Endothelial cell of umbilical vein (primary cell): ENCODE results near the gene STEAP4. TPM values are rescaled to one million over a fixed set of nuclear protein-coding genes. Genes with fewer than 3 reads are reported as not detected.

Source experiments
- BruUV-seq: library from RNA; stranded (reverse); fragments of 400-500 nt; replicated peaks from 2 replicates; lab custom pipeline; 2021; lab: Mats Ljungman, UMichigan
- CTCF ChIA-PET: fragments of 300-600, 350-600 bp; sonication (Branson Sonifier 250); formaldehyde crosslinking; loops from one replicate; lab custom pipeline; 2021; ENCODE audit warnings: antibody characterized with exemption, inconsistent platforms; lab: Charles Lee
- POLR2A ChIA-PET: fragments of 300-600, 350-600 bp; sonication (Branson Sonifier 250); formaldehyde crosslinking; loops from one replicate; lab custom pipeline; 2021; ENCODE audit warnings: antibody characterized with exemption, inconsistent platforms; lab: Charles Lee
- DNase-seq: peaks from one replicate; pipeline ENCODE4 v3.0.0-alpha.2; 2011; ENCODE audit warnings: low read depth, low spot score
- FAIRE-seq: peaks from 2 replicates; lab custom pipeline; 2011; peaks lifted over from hg19 to GRCh38; lab: Jason Lieb, UNC
- H2AFZ ChIP-seq: 2 replicates; pipeline ENCODE4 v1.6.0; 2012; ENCODE audit warnings: low read depth, low read length, control low read depth, inconsistent platforms
- H3K27ac ChIP-seq: 2 replicates; pipeline ENCODE4 v1.5.1; 2011; ENCODE audit warnings: low read depth, mild to moderate bottlenecking, control low read depth, low read length, moderate library complexity; ENCODE audit not compliant: insufficient read depth
- H3K27me3 ChIP-seq, 2 experiments: 2 replicates each; pipeline versions ENCODE4 v1.6.0 to v1.6.1; 2011; ENCODE audit warnings: low read length in 2 of 2, mixed read lengths in 1 of 2; ENCODE audit not compliant: control insufficient read depth in 2 of 2, insufficient read depth in 2 of 2
- H3K36me3 ChIP-seq, 2 experiments: 2 replicates in 1 of 2; 3 replicates in 1 of 2; pipeline ENCODE4 v1.5.1; 2011; ENCODE audit warnings: low read length in 2 of 2, mild to moderate bottlenecking in 1 of 2, moderate library complexity in 1 of 2; ENCODE audit not compliant: control insufficient read depth in 2 of 2, insufficient read depth in 2 of 2; ENCODE audit errors: extremely low read depth in 1 of 2
- H3K4me1 ChIP-seq: 3 replicates; pipeline ENCODE4 v1.5.1; 2011; ENCODE audit warnings: mild to moderate bottlenecking, low read length; ENCODE audit not compliant: control insufficient read depth, insufficient read depth; ENCODE audit errors: extremely low read depth
- H3K4me2 ChIP-seq: 2 replicates; pipeline ENCODE4 v1.6.1; 2011; ENCODE audit warnings: low read length, control low read depth, mixed read lengths; ENCODE audit not compliant: insufficient read depth
- H3K4me3 ChIP-seq, 3 experiments: fragments of 200-600 bp in 1 of 3; sonication (generic), shearing (Covaris generic) in 1 of 3; replicated peaks in 1 of 3; 2 replicates each; pipeline ENCODE4 v1.5.1; 2011 to 2016; ENCODE audit warnings: control low read depth in 3 of 3, low read length in 3 of 3, mild to moderate bottlenecking in 2 of 3, inconsistent platforms in 1 of 3, low read depth in 1 of 3, moderate library complexity in 1 of 3; ENCODE audit not compliant: insufficient read depth in 1 of 3
- H3K79me2 ChIP-seq: 2 replicates; pipeline ENCODE4 v1.6.0; 2012; ENCODE audit warnings: low read length, inconsistent platforms; ENCODE audit not compliant: control insufficient read depth, insufficient read depth
- H3K9ac ChIP-seq: replicated peaks from 2 replicates; pipeline ENCODE3; 2011; ENCODE audit warnings: low read length, control low read depth; ENCODE audit not compliant: insufficient read depth; ENCODE audit errors: extremely low read depth
- H3K9me1 ChIP-seq: replicated peaks from 3 replicates; pipeline ENCODE4 v1.6.0; 2011; ENCODE audit warnings: mild to moderate bottlenecking, low read length; ENCODE audit not compliant: control insufficient read depth, insufficient read depth; ENCODE audit errors: extremely low read depth
- H3K9me3 ChIP-seq: replicated peaks from 2 replicates; pipeline ENCODE4 v1.5.1; 2012; ENCODE audit warnings: low read length, inconsistent platforms; ENCODE audit not compliant: control insufficient read depth, insufficient read depth
- H4K20me1 ChIP-seq: replicated peaks from 2 replicates; pipeline ENCODE3; 2011; ENCODE audit warnings: mild to moderate bottlenecking, low read length; ENCODE audit not compliant: control insufficient read depth, insufficient read depth; ENCODE audit errors: extremely low read depth
- CTCF ChIP-seq, 2 donors: IDR thresholded peaks; 1 replicate in 1 of 2; 2 replicates in 1 of 2; pipeline ENCODE4 v1.5.1; 2011; ENCODE audit warnings: low read length in 2 of 2, mild to moderate bottlenecking in 2 of 2, moderate library complexity in 2 of 2, control low read depth in 1 of 2, inconsistent platforms in 1 of 2, low read depth in 1 of 2; ENCODE audit not compliant: insufficient read depth in 1 of 2; ENCODE audit errors: extremely low read depth in 1 of 2
- EZH2 ChIP-seq: IDR thresholded peaks from 2 replicates; pipeline ENCODE4 v1.6.1; 2012; ENCODE audit warnings: borderline replicate concordance, low read depth, mild to moderate bottlenecking, moderate library complexity, low read length, inconsistent platforms; ENCODE audit not compliant: severe bottlenecking
- FOS ChIP-seq: IDR thresholded peaks from 2 replicates; pipeline ENCODE4 v1.6.1; 2011; ENCODE audit warnings: mild to moderate bottlenecking, low read length, moderate library complexity, borderline replicate concordance; ENCODE audit not compliant: insufficient read depth
- GATA2 ChIP-seq: IDR thresholded peaks from 2 replicates; pipeline ENCODE4 v1.7.0; 2011; ENCODE audit warnings: low read depth, mild to moderate bottlenecking, moderate library complexity, mixed read lengths, low read length; ENCODE audit not compliant: insufficient read length, insufficient read depth
- JUN ChIP-seq: IDR thresholded peaks from 2 replicates; pipeline ENCODE4 v1.6.1; 2011; ENCODE audit warnings: borderline replicate concordance, low read depth; ENCODE audit not compliant: insufficient read length, insufficient read depth
- MAX ChIP-seq: IDR thresholded peaks from 2 replicates; pipeline ENCODE4 v1.6.1; 2011; ENCODE audit not compliant: insufficient read depth, insufficient read length
- MYC ChIP-seq: IDR thresholded peaks from one replicate; pipeline ENCODE4 v1.6.1; 2011; ENCODE audit warnings: mild to moderate bottlenecking, low read depth, low read length
- POLR2A ChIP-seq: IDR thresholded peaks from 2 replicates; pipeline ENCODE4 v1.6.1; 2012; ENCODE audit warnings: low read depth, mild to moderate bottlenecking, control low read depth, low read length
- POLR2AphosphoS5 ChIP-seq: IDR thresholded peaks from 2 replicates; pipeline ENCODE4 v1.6.1; 2012; ENCODE audit warnings: low read depth, mild to moderate bottlenecking, control low read depth, low read length, moderate library complexity; ENCODE audit not compliant: insufficient read depth
- dilution Hi-C: fragments of 300-500 bp; cut with MboI; formaldehyde crosslinking; loops from one replicate; pipeline ENCODE4 v1.15.0; 2019; ENCODE audit warnings: low sequenced_read_pairs; ENCODE audit not compliant: extremely low pct_ligation_motif_present
- intact Hi-C: fragments of 100-400 bp; cut with micrococcal nuclease; formaldehyde crosslinking; loops from one replicate; pipeline ENCODE4 v1.10.0; 2022
- polyA plus RNA-seq, 4 experiments: library from polyadenylated mRNA; depleted of rRNA in 3 of 4; stranded (reverse) in 3 of 4; unstranded in 1 of 4; fragments of >200 nt; gene quantifications; 2 replicates each; pipeline versions ENCODE4 v1.2.1 to v1.2.3, GENCODE V29; 2011 to 2012; ENCODE audit warnings: missing spikeins in 1 of 4
- total RNA-seq: library from RNA; stranded (reverse); gene quantifications from 2 replicates; pipeline ENCODE4 v1.2.3, GENCODE V29; 2021

The STEAP4 gene
- total and polyA plus RNA-seq, 2 donors (not counting 3 experiments of a cell fraction or from before 2014, with no cell fraction given): not detected

GRCh38 chr7:88307823-88308222, 1.1 kb upstream of the STEAP4 start:
- no peak overlapping the region for H3K4me3 ChIP-seq
- no peaks in the 10 kb centered on the region for H3K9me3 ChIP-seq
- no TSS peak for BruUV-seq
- H3K4me1 ChIP-seq: no peaks in the 10 kb centered on the region
- no peaks in the 10 kb centered on the region for H4K20me1 ChIP-seq
- no peak overlapping the region for H2AFZ ChIP-seq
- POLR2A ChIA-PET: no interaction called here
- H3K27me3 ChIP-seq: peaks cover 15 to 23% of the 10 kb centered on the region in 2 experiments
- H3K27ac ChIP-seq: no peak overlapping the region
- TF ChIP-seq POLR2A (no peak), POLR2AphosphoS5 (no peak), CTCF (IDR thresholded peaks at IDR 0.05; ENCODE audit: extremely low read depth in 1 of 2, insufficient read depth in 1 of 2, low read depth in 1 of 2, low read length in 2 of 2) (no peak), JUN (no peak)
- no peaks in the 10 kb centered on the region for H3K36me3 ChIP-seq
- DNase-seq (no peak), FAIRE-seq (no peak)
- no peak overlapping the region for H3K4me2 ChIP-seq
- no peaks in the 10 kb centered on the region for H3K79me2 ChIP-seq
- dilution Hi-C loops: no loop called here
- no peaks in the 10 kb centered on the region for H3K9me1 ChIP-seq
- CTCF ChIA-PET: no interaction called here
- intact Hi-C loops: no loop called here
- H3K9ac ChIP-seq: no peak overlapping the region

GRCh38 chr7:88307412-88307811, 718 bp upstream of the STEAP4 start:
- intact Hi-C loops: no loop called here
- peaks cover 15 to 23% of the 10 kb centered on the region in 2 experiments for H3K27me3 ChIP-seq
- no peak for DNase-seq
- no peak overlapping the region for H3K4me2 ChIP-seq
- no peak for FAIRE-seq
- no peak overlapping the region for H2AFZ ChIP-seq
- H4K20me1 ChIP-seq: no peaks in the 10 kb centered on the region
- no peaks in the 10 kb centered on the region for H3K9me1 ChIP-seq
- dilution Hi-C loops: no loop called here
- no peak overlapping the region for H3K4me3 ChIP-seq
- H3K27ac ChIP-seq: no peak overlapping the region
- TF ChIP-seq GATA2 (no peak), EZH2 (no peak), FOS (no peak), POLR2AphosphoS5 (no peak), MAX (no peak), MYC (no peak), CTCF (IDR thresholded peaks at IDR 0.05; ENCODE audit: extremely low read depth in 1 of 2, insufficient read depth in 1 of 2, low read depth in 1 of 2, low read length in 2 of 2) (no peak), JUN (no peak)
- CTCF ChIA-PET: no interaction called here
- BruUV-seq: no TSS peak
- no peaks in the 10 kb centered on the region for H3K36me3 ChIP-seq
- H3K9ac ChIP-seq: no peak overlapping the region
- H3K79me2 ChIP-seq: no peaks in the 10 kb centered on the region
- POLR2A ChIA-PET: no interaction called here
- H3K9me3 ChIP-seq: no peaks in the 10 kb centered on the region
- H3K4me1 ChIP-seq: no peaks in the 10 kb centered on the region
